Immature natural killer cell (primary cell): Measurements from ENCODE around the gene SYNJ1. TPM values are rescaled to one million over a fixed set of nuclear protein-coding genes. Genes with fewer than 3 reads are reported as not detected.
"Not testable (repeated sequence)": the region's sequence is repeated elsewhere in the genome, so short reads cannot be mapped to it uniquely, and the experiment has no call there.

Experiments
- DNase-seq, 3 donors: peaks; one replicate each; pipeline ENCODE4 v3.0.0; 2022; ENCODE audit warnings: mixed read lengths in 1 of 3
- H3K27ac Mint-ChIP-seq, 6 donors: one replicate each; pipeline ENCODE4 v1.8.0; 2020; ENCODE audit warnings: mixed read lengths in 6 of 6, mild to moderate bottlenecking in 5 of 6, inconsistent platforms in 4 of 6, moderate library complexity in 3 of 6
- H3K27me3 Mint-ChIP-seq, 3 donors: one replicate each; pipeline ENCODE4 v1.8.0; 2020 to 2021; ENCODE audit warnings: low read depth in 3 of 3, mild to moderate bottlenecking in 3 of 3, mixed read lengths in 3 of 3, moderate library complexity in 3 of 3, inconsistent platforms in 1 of 3
- H3K36me3 Mint-ChIP-seq, 3 donors: one replicate each; pipeline ENCODE4 v1.8.0; 2020; ENCODE audit warnings: mixed read lengths in 3 of 3, inconsistent platforms in 2 of 3, mild to moderate bottlenecking in 2 of 3
- H3K4me1 Mint-ChIP-seq, 2 donors: one replicate each; pipeline ENCODE4 v1.8.0; 2020; ENCODE audit warnings: inconsistent platforms in 2 of 2, mild to moderate bottlenecking in 2 of 2, mixed read lengths in 2 of 2, moderate library complexity in 1 of 2
- H3K4me3 Mint-ChIP-seq, 5 donors: one replicate each; pipeline ENCODE4 v1.8.0; 2020; ENCODE audit warnings: mild to moderate bottlenecking in 5 of 5, mixed read lengths in 5 of 5, inconsistent platforms in 3 of 5, moderate library complexity in 3 of 5
- H3K9me3 Mint-ChIP-seq, 6 donors: one replicate each; pipeline ENCODE4 v1.8.0; 2020; ENCODE audit warnings: mild to moderate bottlenecking in 6 of 6, mixed read lengths in 6 of 6, inconsistent platforms in 4 of 6, moderate library complexity in 3 of 6
- polyA plus RNA-seq, 3 donors: library from polyadenylated mRNA; unstranded; fragments of 300-500 nt; fragmentation: Illumina TruSeq; gene quantifications; one replicate each; pipeline ENCODE4 v1.2.3, GENCODE V29; 2021

The SYNJ1 gene
- polyA plus RNA-seq, 3 donors from 2014 or later = 0.05 to 7.9 (median 2.1) TPM

DNA sequence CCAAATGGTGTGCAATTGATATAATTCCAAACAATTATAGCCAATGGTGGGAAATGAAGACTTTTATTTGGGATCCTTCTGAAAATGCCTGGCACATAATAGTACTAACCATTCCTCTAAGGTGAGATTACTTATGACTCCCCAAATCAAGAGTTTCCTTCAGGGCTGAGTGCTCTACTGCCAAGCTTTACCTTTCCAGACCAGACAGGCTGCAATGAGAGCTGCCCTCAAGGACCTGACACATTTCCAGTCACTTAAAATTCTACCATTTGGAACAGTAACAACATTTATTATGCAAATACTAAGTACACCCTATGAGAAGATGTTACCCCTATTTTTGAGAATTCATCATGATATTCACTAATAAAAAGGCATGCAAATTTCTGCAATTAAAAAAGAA, 22.6 kb upstream of the SYNJ1 start:
- no peak overlapping the region for H3K4me3 Mint-ChIP-seq
- H3K9me3 Mint-ChIP-seq = no peaks in the 10 kb centered on the region
- DNase-seq = no peak
- H3K4me1 Mint-ChIP-seq = peaks cover 7 to 13% of the 10 kb centered on the region in 2 donors
- H3K27me3 Mint-ChIP-seq = peaks cover 0 to 4% (median 0%) of the 10 kb centered on the region in 3 donors
- H3K36me3 Mint-ChIP-seq = peaks cover 36 to 69% (median 39%) of the 10 kb centered on the region in 3 donors
- H3K27ac Mint-ChIP-seq = no peak overlapping the region

DNA sequence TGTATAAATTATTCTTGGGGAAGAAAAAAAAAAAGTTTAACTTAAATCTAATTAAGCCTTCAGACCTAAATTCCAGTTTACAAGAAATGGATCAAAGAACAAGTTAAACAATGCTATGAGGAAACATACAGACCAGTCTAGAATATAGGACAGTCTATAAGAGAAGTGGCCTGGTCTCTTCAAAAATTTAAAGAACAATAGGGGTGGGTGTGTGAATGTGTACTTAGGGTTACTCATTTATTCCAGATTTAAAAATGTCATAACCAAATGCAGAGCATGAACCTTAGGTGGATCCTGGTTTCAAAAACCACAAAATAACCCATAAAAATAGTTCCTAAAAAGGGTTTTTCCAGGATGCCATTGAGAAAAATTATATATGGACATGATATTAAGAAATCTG, 21.8 kb upstream of the SYNJ1 start:
- Mint-ChIP-seq H3K4me3 (no peak overlapping the region), H3K27ac (peak overlapping the region in 1 of 6 donors; percentile 12), H3K36me3 (peaks cover 40 to 69% (median 43%) of the 10 kb centered on the region in 3 donors), H3K9me3 (no peaks in the 10 kb centered on the region), H3K4me1 (peaks cover 7 to 13% of the 10 kb centered on the region in 2 donors), H3K27me3 (peaks cover 0 to 4% (median 0%) of the 10 kb centered on the region in 3 donors)
- no peak for DNase-seq

DNA sequence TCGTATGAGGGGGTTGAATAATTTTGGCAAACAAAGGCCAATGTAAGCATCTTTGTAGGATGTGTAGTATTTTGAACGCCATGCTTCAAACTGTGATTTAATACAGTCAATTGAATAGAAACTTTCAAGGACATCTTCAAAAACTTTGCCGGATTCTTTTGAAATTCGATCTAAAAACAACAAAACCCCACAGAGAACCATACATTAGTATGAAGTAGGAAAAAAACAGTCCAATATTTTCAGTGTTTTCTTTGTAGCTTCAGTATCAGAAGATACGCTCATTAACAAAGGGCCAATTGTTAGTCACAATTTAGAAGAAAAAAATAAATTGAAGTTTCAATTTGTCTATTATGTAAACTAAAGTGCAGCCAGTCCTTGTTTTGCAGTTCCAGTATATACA, 20.7 kb upstream of the SYNJ1 start:
- Mint-ChIP-seq H3K27me3 (peaks cover 0 to 4% (median 0%) of the 10 kb centered on the region in 3 donors), H3K9me3 (no peaks in the 10 kb centered on the region), H3K4me3 (no peak overlapping the region), H3K4me1 (peaks cover 7 to 13% of the 10 kb centered on the region in 2 donors), H3K27ac (no peak overlapping the region), H3K36me3 (peaks cover 47 to 70% (median 50%) of the 10 kb centered on the region in 3 donors)
- no peak for DNase-seq

DNA sequence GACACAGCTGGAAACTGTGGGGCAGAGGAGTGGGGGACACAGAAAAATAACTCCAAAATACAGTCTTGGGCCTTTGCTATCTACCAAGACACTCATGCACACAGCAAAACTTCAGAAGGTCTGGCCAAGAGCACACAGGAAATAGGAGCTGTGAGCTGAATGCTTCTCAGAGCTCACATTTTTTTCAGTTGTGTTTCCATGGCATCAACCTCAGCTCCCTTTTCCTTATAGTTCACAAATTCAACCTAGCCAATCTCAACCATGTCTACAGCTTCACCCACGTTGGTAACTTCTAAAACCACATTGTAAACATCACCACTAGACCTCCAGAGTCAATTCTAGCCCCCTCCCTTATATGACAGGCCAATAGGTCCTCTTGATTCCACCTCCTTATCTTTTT, 19.6 kb upstream of the SYNJ1 start:
- H3K36me3 Mint-ChIP-seq = peaks cover 55 to 75% (median 60%) of the 10 kb centered on the region in 3 donors
- DNase-seq = no peak
- H3K4me1 Mint-ChIP-seq = peaks cover 7 to 13% of the 10 kb centered on the region in 2 donors
- H3K27me3 Mint-ChIP-seq = peaks cover 0 to 4% (median 0%) of the 10 kb centered on the region in 3 donors
- no peak overlapping the region for H3K4me3 Mint-ChIP-seq
- H3K9me3 Mint-ChIP-seq = no peaks in the 10 kb centered on the region
- H3K27ac Mint-ChIP-seq = peak overlapping the region in 3 of 6 donors; percentile 17 to 46 (median 36)

DNA sequence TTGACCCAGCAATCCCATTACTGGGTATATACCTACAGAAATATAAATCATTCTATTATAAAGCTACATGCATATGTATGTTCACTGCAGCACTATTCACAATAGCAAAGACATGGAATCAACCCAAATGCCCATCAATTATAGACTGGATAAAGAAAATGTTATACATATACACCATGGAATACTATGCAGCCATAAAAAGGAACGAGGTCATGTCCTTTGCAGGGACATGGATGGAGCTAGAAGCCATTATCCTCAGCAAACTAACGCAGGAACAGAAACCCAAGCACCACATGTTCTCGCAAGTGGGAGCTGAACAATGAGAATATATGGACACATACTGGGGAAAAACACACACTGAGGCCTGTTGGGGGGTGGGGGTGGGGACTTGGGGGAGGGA, 18.9 kb upstream of the SYNJ1 start:
- H3K27ac Mint-ChIP-seq, H3K4me3 Mint-ChIP-seq, H3K27me3 Mint-ChIP-seq, H3K9me3 Mint-ChIP-seq, DNase-seq: not testable (repeated sequence)
- H3K36me3 Mint-ChIP-seq = peaks cover 58 to 76% (median 63%) of the 10 kb centered on the region in 3 donors
- H3K4me1 Mint-ChIP-seq = peaks cover 7 to 13% of the 10 kb centered on the region in 2 donors

DNA sequence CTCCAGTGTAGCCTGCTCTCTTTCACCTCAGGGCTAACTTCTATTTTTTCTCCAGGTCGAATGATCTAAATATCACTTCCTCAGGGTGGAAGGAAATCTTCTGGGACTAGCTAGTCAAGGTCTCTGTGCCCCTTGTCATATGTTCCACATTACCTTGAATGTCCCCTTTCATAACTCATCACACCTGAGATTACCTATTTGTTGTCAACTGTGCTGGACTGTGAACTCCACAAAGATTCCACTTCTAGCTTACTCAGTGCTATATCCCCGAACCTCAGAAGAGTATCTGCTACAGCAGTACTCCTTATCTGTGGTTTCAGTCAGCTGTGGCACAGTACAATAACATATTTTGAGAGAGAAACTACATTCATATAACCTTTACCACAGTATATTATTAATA, 14.6 kb upstream of the SYNJ1 start:
- DNase-seq = no peak
- Mint-ChIP-seq H3K4me1 (peaks cover 2 to 7% of the 10 kb centered on the region in 2 donors), H3K27me3 (peaks cover 0 to 4% (median 0%) of the 10 kb centered on the region in 3 donors), H3K36me3 (peaks cover 42 to 83% (median 44%) of the 10 kb centered on the region in 3 donors), H3K27ac (peak overlapping the region in 1 of 6 donors; percentile 6), H3K9me3 (no peaks in the 10 kb centered on the region), H3K4me3 (no peak overlapping the region)

DNA sequence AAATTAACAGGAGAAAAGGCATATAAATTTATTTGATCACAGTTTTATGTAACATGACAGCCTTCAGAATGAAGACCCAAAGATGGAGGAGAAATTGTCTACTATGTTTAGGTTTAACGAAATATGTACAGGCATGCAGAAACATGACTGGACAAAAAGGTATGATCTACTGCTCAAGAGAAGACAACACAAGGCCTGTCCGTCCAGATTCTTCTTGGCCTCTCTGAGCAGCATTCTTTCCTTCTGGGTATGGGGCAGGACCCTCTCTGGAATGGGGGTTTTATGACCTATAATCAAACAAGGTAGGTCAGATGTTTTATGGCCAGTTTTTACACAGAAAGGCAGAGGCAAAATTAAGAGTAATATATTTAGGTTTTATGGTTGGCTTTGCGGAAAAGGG, 13.5 kb upstream of the SYNJ1 start:
- H3K27me3 Mint-ChIP-seq = peaks cover 0 to 4% (median 0%) of the 10 kb centered on the region in 3 donors
- H3K4me3 Mint-ChIP-seq = no peak overlapping the region
- no peaks in the 10 kb centered on the region for H3K4me1 Mint-ChIP-seq
- no peaks in the 10 kb centered on the region for H3K9me3 Mint-ChIP-seq
- H3K36me3 Mint-ChIP-seq = peaks cover 34 to 73% (median 40%) of the 10 kb centered on the region in 3 donors
- DNase-seq = no peak
- no peak overlapping the region for H3K27ac Mint-ChIP-seq

DNA sequence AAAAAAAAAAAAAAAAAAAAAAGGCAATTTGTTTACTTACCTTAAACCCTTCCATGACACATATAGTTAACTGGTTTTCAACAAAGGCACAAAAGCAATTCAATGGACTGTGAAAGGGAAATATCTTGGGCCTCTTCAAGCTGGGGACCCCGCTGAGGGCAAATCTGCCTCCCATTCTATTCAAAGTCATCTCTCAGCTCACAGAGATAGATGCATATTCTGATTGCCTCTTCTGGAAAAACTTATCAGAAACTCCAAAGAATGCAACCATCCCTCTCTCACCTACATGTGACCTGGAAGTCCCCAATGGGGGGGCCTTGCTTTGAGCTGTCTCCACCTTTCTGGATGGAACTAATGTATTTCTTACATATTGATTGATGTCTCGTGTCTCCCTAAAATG, 12.1 kb upstream of the SYNJ1 start:
- no peaks in the 10 kb centered on the region for H3K4me1 Mint-ChIP-seq
- H3K27ac Mint-ChIP-seq = no peak overlapping the region
- no peak for DNase-seq
- no peaks in the 10 kb centered on the region for H3K9me3 Mint-ChIP-seq
- H3K36me3 Mint-ChIP-seq = peaks cover 28 to 59% (median 33%) of the 10 kb centered on the region in 3 donors
- no peak overlapping the region for H3K4me3 Mint-ChIP-seq
- no peaks in the 10 kb centered on the region for H3K27me3 Mint-ChIP-seq

DNA sequence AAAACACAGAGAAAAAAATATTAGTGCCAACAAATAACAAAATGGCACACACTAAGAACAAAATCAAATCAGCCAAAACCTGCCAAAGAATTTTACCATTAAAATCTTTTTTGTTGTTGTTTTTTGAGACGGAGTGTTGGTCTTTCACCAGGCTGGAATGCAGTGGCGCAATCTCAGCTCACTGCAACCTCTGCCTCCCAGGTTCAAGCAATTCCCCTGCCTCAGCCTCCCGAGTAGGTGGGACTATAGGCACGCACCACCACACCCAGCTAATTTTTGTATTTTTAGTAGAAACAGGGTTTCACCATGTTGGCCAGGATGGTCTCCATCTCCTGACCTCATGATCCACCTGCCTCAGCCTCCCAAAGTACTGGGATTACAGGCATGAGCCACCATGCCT, 8.3 kb upstream of the SYNJ1 start:
- H3K36me3 Mint-ChIP-seq = peaks cover 4 to 34% (median 4%) of the 10 kb centered on the region in 3 donors
- H3K27me3 Mint-ChIP-seq, H3K4me1 Mint-ChIP-seq, H3K4me3 Mint-ChIP-seq, H3K9me3 Mint-ChIP-seq, H3K27ac Mint-ChIP-seq, DNase-seq: not testable (repeated sequence)

DNA sequence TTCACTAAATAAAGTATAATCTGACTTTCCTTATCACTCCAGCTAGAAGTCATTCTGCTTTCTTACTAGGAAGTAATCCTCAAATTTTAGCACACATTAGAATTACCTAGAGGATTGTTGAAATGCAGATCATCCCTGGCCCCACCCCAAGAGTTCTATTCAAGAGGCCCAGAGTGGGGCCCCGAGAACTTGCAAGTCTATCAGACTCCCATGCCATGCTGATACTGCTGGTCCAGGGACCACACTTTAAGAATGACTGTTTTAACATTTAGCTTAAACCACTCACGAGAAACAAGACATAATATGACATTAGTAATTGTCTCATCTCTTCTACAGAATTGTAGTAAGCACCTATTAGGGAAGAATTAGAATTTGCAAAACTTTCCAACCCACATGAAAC, 7.7 kb upstream of the SYNJ1 start:
- no peaks in the 10 kb centered on the region for H3K4me1 Mint-ChIP-seq
- DNase-seq = no peak
- H3K27ac Mint-ChIP-seq = peak overlapping the region in 1 of 6 donors; percentile 1
- H3K36me3 Mint-ChIP-seq = peaks cover 0 to 28% (median 0%) of the 10 kb centered on the region in 3 donors
- H3K27me3 Mint-ChIP-seq = no peaks in the 10 kb centered on the region
- H3K4me3 Mint-ChIP-seq = no peak overlapping the region
- no peaks in the 10 kb centered on the region for H3K9me3 Mint-ChIP-seq

DNA sequence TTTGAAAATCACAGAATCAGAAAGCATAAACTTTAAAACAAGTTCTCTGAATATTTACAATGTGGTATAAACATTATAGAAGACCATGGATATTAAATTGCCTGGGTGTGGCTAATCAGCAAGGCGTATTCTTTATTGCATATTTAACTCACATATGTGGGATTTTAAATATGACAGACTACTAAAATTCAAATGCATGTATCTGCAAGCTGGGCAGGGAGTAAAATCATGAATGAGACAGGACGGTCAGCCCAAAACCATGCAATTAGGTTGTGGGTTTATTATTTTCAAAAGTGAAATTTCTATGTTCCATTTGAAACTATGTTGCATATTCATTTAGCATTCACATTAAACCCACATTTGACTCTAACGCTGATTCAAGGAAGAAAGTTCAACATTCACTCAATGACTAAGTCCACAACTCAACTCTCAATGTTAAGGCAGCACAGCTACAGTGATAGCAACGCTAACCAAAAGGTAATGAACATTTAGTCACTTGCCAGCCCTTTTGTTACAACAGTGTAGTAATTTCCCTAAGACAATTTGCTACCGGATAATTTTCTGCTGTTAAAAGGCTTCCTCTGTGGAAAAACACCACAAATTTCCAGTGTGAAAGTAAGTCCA, 6.3 kb upstream of the SYNJ1 start:
- Mint-ChIP-seq H3K27me3 (no peaks in the 10 kb centered on the region), H3K4me1 (peaks cover 0 to 1% of the 10 kb centered on the region in 2 donors), H3K4me3 (no peak overlapping the region), H3K9me3 (no peaks in the 10 kb centered on the region), H3K36me3 (peaks cover 0 to 18% (median 0%) of the 10 kb centered on the region in 3 donors), H3K27ac (no peak overlapping the region)
- DNase-seq = no peak

DNA sequence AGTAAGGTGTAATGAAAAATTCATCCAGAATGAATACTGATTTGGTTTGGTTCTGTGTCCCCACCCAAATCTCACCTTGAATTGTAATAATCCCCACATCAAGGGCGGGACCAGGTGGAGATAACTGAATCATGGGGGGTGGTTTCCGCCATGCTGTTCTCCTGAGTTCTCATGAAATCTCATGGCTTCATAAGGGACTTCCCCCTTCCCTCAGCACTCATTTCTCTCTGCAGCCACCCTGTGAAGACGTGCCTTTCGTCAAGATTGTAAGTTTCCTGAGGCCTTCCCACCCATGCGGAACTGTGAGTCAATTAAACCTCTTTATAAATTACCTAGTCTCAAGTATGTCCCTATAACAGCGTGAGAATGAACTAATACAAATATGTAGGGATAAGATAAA, 5.5 kb upstream of the SYNJ1 start:
- peaks cover 6% of the 10 kb centered on the region in 2 donors for H3K4me1 Mint-ChIP-seq
- no peak overlapping the region for H3K27ac Mint-ChIP-seq
- DNase-seq = no peak
- no peaks in the 10 kb centered on the region for H3K9me3 Mint-ChIP-seq
- peaks cover 0 to 11% (median 0%) of the 10 kb centered on the region in 3 donors for H3K36me3 Mint-ChIP-seq
- no peak overlapping the region for H3K4me3 Mint-ChIP-seq
- peaks cover 0 to 3% (median 3%) of the 10 kb centered on the region in 3 donors for H3K27me3 Mint-ChIP-seq

DNA sequence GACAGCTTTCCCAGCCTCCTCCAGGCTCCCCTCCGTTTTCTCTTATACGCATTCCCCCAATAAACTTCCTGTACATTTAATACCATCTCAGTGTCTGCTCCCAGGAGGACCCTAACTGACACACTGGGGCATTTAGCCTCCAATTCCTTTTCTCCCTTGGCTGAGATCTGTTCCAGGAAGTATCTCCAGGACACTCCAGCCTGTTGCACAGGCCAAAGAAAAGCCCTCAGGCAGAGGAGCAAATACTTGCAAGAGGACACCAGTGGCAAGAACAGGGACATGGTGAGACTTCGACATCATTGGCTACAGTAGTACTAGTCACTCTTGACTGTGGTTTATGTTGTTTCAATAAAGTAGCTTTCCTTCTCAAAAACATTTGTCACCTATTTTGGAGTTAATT, 4.7 kb upstream of the SYNJ1 start:
- DNase-seq = no peak
- H3K4me1 Mint-ChIP-seq = peaks cover 9% of the 10 kb centered on the region in 2 donors
- H3K9me3 Mint-ChIP-seq = no peaks in the 10 kb centered on the region
- no peak overlapping the region for H3K4me3 Mint-ChIP-seq
- peaks cover 0 to 9% (median 0%) of the 10 kb centered on the region in 3 donors for H3K36me3 Mint-ChIP-seq
- H3K27me3 Mint-ChIP-seq = peaks cover 8 to 11% (median 10%) of the 10 kb centered on the region in 3 donors
- no peak overlapping the region for H3K27ac Mint-ChIP-seq

DNA sequence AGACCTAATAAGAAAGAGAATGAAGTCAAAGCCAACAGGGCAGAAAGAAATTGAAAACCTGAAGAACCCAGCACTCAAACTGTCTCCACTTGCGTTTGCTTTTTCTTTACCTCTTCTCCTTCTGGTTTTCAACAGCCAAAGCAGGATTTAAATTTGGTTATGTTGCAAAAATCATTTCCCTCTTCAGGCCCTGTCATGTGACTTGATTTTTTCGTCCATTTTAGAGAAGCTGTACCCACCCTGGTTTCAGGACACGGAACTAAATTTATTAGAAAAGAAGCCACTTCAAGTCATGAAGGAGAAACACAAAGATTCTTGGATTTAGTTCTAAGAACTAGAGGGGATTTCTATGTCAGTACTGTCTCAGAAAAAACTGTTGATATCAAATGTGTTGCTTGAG, 1.0 kb upstream of the SYNJ1 start:
- Mint-ChIP-seq H3K4me1 (peaks cover 22 to 35% of the 10 kb centered on the region in 2 donors), H3K4me3 (peak overlapping the region; percentile 93 to 98 (median 95)), H3K9me3 (no peaks in the 10 kb centered on the region), H3K27me3 (peaks cover 9 to 19% (median 17%) of the 10 kb centered on the region in 3 donors), H3K27ac (peak overlapping the region; percentile 88 to 98 (median 96)), H3K36me3 (peaks cover 0 to 8% (median 0%) of the 10 kb centered on the region in 3 donors)
- DNase-seq = no peak

DNA sequence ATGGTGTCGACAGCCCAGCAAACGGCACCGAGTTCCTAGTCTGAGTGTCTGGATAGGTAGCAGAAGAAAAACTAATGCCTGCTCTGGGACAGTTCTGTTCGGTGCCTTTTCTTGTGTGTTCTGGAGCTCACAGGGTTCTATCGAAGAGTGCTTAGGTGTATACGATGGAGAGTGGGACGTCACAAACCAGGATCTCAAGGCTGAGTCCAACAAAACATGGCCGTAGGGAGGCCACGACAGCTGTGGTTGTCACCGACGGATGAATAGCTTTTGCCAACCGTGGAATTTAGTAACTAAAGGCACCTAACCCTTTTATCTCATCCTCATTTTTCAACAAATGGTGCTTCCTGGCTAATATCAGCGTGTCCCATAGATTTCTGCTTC, 635 bp upstream of the SYNJ1 start:
- no peaks in the 10 kb centered on the region for H3K9me3 Mint-ChIP-seq
- H3K4me3 Mint-ChIP-seq = peak overlapping the region; percentile 93 to 98 (median 95)
- peaks cover 0 to 10% (median 0%) of the 10 kb centered on the region in 3 donors for H3K36me3 Mint-ChIP-seq
- H3K4me1 Mint-ChIP-seq = peaks cover 23 to 39% of the 10 kb centered on the region in 2 donors
- DNase-seq = no peak
- peaks cover 9 to 19% (median 17%) of the 10 kb centered on the region in 3 donors for H3K27me3 Mint-ChIP-seq
- peak overlapping the region; percentile 88 to 98 (median 96) for H3K27ac Mint-ChIP-seq
